GM19238 (cell line): Measurements from ENCODE around the gene FAR1.

ENCODE experiments used
- DNase-seq: peaks from one replicate; pipeline ENCODE4 v3.0.0; 2011; ENCODE audit warnings: low spot score; ENCODE audit not compliant: insufficient read length

FAR1 gene

GRCh38 chr11:13669544-13670488 is 1.3 kb downstream of the FAR1 start:
- no peak for DNase-seq

DNA sequence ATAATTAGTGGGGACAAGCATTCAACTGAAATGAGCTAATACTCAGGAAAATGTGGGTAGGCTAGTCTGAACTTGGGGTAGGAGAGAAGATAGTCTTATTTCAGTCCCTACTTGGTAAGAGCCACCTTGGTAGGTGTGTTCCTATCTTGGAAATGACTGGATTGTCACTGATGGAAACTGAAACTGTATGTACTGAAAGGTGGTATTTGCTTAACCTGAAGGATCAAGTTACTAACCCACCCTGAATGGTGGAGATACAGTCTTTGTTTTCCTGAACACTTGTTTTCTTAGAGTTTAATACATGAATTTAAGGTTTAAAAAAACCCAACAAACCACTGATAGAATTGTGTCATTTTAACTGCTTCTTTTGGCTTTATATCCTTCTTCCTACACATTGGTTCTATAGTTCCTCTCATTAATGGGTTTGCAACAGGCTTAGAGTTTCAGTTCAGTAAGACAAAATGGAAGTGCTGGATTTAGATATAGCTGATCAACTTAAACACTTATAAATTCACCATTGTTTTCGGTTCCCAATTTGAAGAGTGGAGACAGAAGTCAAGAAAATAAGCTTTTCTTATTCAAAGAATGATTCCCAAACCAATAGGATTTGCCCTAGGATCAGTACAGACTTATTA is 4.2 kb downstream of the FAR1 start:
- DNase-seq = no peak

GRCh38 chr11:13674799-13675509 is 6.5 kb downstream of the FAR1 start:
- no peak for DNase-seq

- no peak for DNase-seq
Measured at GRCh38 chr11:13676576-13676975, 8.1 kb downstream of the FAR1 start.

- DNase-seq = no peak
Measured at GRCh38 chr11:13679768-13680167, 11.3 kb downstream of the FAR1 start.

- DNase-seq = no peak
Measured at GRCh38 chr11:13680501-13681264, 12.2 kb downstream of the FAR1 start.

- DNase-seq = no peak
Measured at GRCh38 chr11:13681446-13681845, 13.0 kb downstream of the FAR1 start.

DNA sequence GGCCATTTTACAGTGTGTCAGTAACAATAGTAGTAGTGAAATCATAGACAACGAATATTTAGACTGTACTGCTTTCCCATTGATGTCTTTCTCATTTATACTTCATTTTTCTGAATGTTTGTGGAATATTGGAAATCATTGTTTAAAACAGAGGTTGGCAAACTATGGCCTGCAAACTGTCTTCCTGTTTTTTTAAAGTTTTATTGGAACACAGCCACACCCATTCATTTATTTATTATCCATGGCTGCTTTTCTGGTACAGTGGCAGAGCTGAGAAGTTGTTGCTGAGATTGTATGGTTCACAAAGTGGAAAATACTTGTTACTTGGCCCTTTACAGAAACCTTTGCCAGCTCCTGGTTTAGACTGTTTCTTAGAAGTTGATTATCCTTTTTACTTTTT is 13.7 kb downstream of the FAR1 start:
- no peak for DNase-seq

DNA sequence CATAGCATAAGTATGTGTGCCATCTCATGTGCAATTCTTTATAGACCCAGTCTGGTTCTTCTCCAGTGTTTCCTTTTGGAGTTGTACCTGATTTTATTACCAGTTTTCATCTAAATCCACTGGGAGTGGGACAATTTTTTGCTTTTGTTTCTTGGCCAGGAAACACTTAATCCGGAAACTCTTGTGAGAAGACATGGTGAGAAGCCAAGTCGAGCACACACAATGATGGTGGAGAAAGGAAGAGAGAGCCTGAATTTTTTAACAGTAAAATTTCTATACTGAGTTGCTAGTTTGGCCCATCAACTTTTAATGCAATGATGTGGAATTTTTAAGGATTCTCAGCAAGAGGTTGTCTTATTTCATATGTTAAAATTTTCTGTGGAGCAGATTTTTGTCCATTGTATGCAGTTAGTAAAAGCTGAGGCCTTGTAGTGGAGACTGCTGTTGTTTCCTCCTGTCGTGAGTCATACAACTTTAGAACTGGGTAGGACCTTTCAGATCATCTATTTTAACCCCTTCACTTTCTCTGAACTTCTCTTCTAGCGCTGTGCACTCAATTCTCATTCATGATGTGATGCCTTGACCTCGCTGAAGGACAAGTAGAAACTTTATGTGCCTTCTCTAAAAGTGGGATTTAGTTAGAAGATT is 17.1 kb downstream of the FAR1 start:
- DNase-seq = no peak

DNA sequence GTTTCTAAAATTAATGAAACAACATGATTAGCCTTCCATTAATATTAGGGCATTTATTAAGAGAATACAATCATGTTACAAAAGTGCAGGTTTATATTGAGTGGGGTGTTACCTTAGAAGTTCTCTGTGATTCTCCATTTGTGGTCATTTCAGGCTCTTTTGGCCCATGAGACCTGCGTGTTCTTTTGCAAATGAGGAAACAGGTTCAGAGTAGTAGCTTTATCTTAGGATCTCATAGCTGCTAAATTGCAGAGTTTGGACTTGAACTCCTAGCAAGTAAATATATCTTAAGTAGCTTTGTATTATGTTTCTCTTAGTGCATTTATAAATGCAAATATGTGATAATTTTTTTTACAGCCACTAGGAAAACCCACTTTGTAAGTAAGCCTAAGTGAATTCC is 18.3 kb downstream of the FAR1 start:
- DNase-seq = no peak

DNA sequence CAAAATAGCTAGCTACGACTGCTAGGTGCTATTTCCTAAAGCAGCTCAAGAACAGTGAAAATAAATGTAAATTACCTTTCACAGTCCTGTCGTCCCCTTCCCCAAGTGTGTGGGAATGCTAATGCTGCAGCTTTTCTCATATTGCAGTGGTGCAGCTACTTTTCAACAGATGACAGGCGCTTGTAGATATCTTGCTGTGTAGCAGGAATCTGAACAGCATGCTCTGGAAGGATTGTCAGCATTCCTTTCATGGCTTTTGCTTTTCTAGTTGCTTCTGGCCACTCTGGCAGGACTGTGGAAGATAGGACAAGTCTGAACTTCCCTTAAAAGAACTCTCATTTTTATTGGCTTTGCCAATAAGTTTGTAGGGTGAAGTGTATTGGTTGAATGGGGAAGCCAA is 18.8 kb downstream of the FAR1 start:
- no peak for DNase-seq

DNA sequence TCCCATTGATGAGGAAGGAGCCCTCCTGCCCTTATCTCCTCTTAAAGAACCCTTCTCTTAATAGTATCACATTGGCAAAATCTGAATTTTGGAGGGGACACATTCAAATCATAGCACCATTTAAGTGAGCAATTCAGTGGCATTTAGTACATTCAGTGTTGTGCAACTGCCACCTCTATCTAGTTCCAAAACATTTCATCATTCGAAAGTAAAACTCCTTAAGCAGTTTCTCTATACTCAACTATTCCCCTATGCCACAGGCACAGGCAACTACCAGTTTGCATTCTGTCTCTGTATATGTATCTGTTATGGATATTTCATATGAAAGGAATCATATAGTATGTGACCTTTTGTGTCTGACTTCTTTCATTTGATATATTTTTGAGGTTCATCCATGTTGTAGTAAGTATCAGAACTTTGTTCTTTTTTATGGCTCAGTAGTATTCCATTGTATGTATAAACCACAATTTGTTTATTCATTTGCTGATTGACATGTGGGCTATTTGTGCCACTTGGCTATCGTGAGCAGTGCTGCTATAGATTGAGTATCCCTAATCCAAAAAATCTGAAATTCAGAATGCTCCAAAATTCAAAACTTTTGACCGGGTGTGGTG is 22.9 kb downstream of the FAR1 start:
- no peak for DNase-seq

GRCh38 chr11:13692172-13692571 is 23.7 kb downstream of the FAR1 start:
- DNase-seq = no peak

- no peak for DNase-seq
Measured at GRCh38 chr11:13694115-13694514, 25.6 kb downstream of the FAR1 start.

DNA sequence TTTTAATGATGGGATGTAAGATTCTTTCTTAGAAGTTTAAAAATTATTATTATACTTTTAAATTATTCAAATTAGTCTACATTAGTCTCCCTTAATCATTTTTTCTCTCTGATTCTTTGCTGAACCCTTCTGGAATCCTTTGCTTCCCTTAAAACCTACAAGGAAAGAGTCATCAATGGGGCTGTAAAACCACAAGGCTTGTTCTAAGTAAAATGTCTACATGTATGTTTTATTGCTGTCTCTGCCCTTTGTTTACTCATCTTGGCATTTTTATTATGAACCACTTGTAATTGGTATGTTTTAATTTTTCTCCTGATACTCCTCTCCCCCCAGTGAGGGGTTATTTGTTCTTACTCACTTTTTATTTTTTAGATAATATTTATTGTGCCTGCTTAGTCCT is 27.4 kb downstream of the FAR1 start:
- no peak for DNase-seq

DNA sequence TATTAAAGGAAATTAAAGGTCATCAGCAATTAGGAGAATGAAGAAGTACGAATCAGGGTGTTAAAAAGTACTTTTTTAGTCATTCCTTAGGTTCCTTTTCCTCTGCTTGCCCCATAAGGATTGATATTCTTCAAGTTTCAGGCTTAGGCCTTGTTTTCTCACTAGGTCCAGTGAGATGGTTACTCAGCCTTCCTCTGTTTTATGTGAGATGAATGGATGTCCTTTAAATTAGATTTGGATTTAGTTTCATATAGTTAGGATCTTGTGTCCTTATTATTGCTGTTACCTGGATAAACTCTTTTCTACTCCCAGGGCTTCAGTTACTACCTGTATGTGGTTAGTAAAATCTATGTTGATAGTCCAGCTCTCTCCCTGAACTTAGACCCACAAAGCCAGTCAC is 29.2 kb downstream of the FAR1 start:
- no peak for DNase-seq

DNA sequence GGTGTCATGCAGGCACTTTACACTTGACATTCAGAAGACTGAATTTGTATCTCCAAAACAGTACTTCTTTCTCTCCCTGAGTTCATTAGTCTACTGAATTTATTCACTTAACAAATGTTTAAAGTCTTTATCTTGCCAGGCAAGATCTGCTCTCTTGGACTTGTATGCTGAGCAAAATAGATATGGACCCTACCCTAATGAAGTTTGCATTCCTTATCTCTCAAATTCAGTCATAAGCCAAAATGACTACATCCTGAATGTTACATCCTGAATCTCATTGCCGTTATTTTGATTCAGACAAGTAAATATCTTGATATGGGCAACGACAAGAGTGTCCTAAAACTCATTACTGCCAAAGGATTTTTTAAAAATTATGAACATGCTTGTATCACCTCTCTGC is 29.7 kb downstream of the FAR1 start:
- DNase-seq = no peak

DNA sequence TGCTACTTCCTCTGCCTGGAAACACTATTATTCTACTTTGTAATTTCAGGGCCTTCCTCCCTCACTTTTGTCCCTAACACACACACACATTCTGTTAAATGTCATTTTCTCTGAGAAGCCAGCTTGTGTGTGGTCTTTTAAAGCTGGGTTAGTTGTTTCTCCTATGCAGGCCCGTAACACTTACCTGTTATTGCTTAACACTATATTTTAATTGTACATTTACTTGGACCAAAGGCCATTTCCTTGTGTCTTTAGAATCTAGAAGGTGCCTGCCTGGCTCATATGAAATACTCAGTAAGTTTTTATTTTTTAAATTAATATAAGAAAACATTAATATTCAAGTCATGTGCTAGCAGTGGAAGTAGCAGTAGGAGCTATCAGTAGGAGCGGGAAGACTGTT is 30.6 kb downstream of the FAR1 start:
- DNase-seq = no peak

- DNase-seq = no peak
Measured at GRCh38 chr11:13699870-13700269, 31.4 kb downstream of the FAR1 start.

GRCh38 chr11:13701506-13701905 is 33.0 kb downstream of the FAR1 start:
- no peak for DNase-seq

- no peak for DNase-seq
Measured at GRCh38 chr11:13702071-13702470, 33.6 kb downstream of the FAR1 start.
